GM12878 (cell line): ENCODE data around the gene PRKCD. TPM values are rescaled to one million over a fixed set of nuclear protein-coding genes. Genes with fewer than 3 reads are reported as not detected.
A peak's percentile ranks its signal among the peaks of the same experiment; 100 is the strongest.

ENCODE experiments used
- BACH1 ChIP-seq: fragments of 450-650 bp; IDR thresholded peaks from 2 replicates; pipeline ENCODE4 v1.6.1; 2017; ENCODE audit warnings: mild to moderate bottlenecking, borderline replicate concordance
- BHLHE40 ChIP-seq, 2 experiments: fragments of 450-650 bp in 1 of 2; IDR thresholded peaks; 2 replicates each; pipeline ENCODE4 v1.6.1; 2011 to 2017; ENCODE audit warnings: low read depth in 2 of 2, borderline replicate concordance in 1 of 2, improper control_type of control experiment in 1 of 2, low read length in 1 of 2, mild to moderate bottlenecking in 1 of 2
- CHD4 ChIP-seq: fragments of 200-600 bp; sonication (generic); IDR thresholded peaks from 2 replicates; pipeline ENCODE4 v1.6.1; 2016; ENCODE audit warnings: mild to moderate bottlenecking
- DPF2 ChIP-seq: fragments of 450-650 bp; IDR thresholded peaks from 2 replicates; pipeline ENCODE4 v1.6.1; 2017; ENCODE audit warnings: mild to moderate bottlenecking
- E4F1 ChIP-seq: fragments of 450-650 bp; IDR thresholded peaks from 2 replicates; pipeline ENCODE4 v1.6.1; 2018; ENCODE audit warnings: borderline replicate concordance, mild to moderate bottlenecking; ENCODE audit not compliant: partially characterized antibody
- EGR1 ChIP-seq, 2 experiments: IDR thresholded peaks; 1 replicate in 1 of 2; 2 replicates in 1 of 2; pipeline ENCODE4 v1.6.1; 2011 to 2012; ENCODE audit warnings: low read depth in 2 of 2, low read length in 2 of 2, borderline replicate concordance in 1 of 2, mild to moderate bottlenecking in 1 of 2, moderate library complexity in 1 of 2
- ELK1 ChIP-seq: IDR thresholded peaks from 2 replicates; pipeline ENCODE4 v1.6.1; 2012; ENCODE audit warnings: low read depth, low read length, improper control_type of control experiment
- EP300 ChIP-seq, 2 experiments: fragments of 150-350 bp in 1 of 2; IDR thresholded peaks; 2 replicates each; pipeline ENCODE4 v1.6.1; 2011 to 2012; ENCODE audit warnings: low read depth in 2 of 2, low read length in 2 of 2, borderline replicate concordance in 1 of 2, improper control_type of control experiment in 1 of 2, inconsistent platforms in 1 of 2; ENCODE audit not compliant: control insufficient read depth in 1 of 2
- EZH2 ChIP-seq: IDR thresholded peaks from 2 replicates; pipeline ENCODE4 v1.6.1; 2012; ENCODE audit warnings: low read depth, mild to moderate bottlenecking, control low read depth, inconsistent platforms, low read length, borderline replicate concordance; ENCODE audit not compliant: control insufficient read depth
- IRF3 ChIP-seq: fragments of 450-650 bp; IDR thresholded peaks from 2 replicates; pipeline ENCODE4 v1.6.1; 2014; ENCODE audit warnings: mild to moderate bottlenecking
- IRF4 ChIP-seq: IDR thresholded peaks from 2 replicates; pipeline ENCODE4 v1.6.1; 2011; ENCODE audit warnings: low read depth, low read length
- LARP7 ChIP-seq: fragments of 450-650 bp; IDR thresholded peaks from 2 replicates; pipeline ENCODE4 v1.6.1; 2017; ENCODE audit warnings: mild to moderate bottlenecking
- MYB ChIP-seq: fragments of 150-350 bp; IDR thresholded peaks from 2 replicates; pipeline ENCODE4 v1.6.1; 2014; ENCODE audit warnings: mild to moderate bottlenecking, low read depth, low read length, borderline replicate concordance
- NBN ChIP-seq: fragments of 450-650 bp; IDR thresholded peaks from 2 replicates; pipeline ENCODE4 v1.6.1; 2016
- NR2F1 ChIP-seq: fragments of 450-650 bp; conservative IDR thresholded peaks from 2 replicates; pipeline ENCODE4 v1.6.1; 2017; ENCODE audit warnings: mild to moderate bottlenecking
- RAD21 ChIP-seq: IDR thresholded peaks from 2 replicates; pipeline ENCODE4 v1.6.1; 2011; ENCODE audit warnings: mild to moderate bottlenecking, low read depth, low read length, moderate library complexity; ENCODE audit not compliant: insufficient read depth
- RAD51 ChIP-seq: fragments of 450-650 bp; IDR thresholded peaks from 2 replicates; pipeline ENCODE4 v1.6.1; 2016; ENCODE audit warnings: moderate library complexity, mild to moderate bottlenecking, inconsistent platforms
- SIX5 ChIP-seq: IDR thresholded peaks from 2 replicates; pipeline ENCODE4 v1.6.1; 2011; ENCODE audit warnings: mild to moderate bottlenecking, low read depth, low read length, moderate library complexity; ENCODE audit not compliant: severe bottlenecking
- SMARCA5 ChIP-seq: fragments of 450-650 bp; IDR thresholded peaks from 2 replicates; pipeline ENCODE4 v1.6.1; 2017; ENCODE audit warnings: mild to moderate bottlenecking
- YY1 ChIP-seq: IDR thresholded peaks from 2 replicates; pipeline ENCODE4 v1.6.1; 2011; ENCODE audit warnings: low read depth, mild to moderate bottlenecking, low read length
- ZNF24 ChIP-seq: fragments of 450-650 bp; IDR thresholded peaks from 2 replicates; pipeline ENCODE4 v1.6.1; 2017; ENCODE audit warnings: antibody characterized with exemption, mild to moderate bottlenecking
- ZNF592 ChIP-seq: fragments of 450-650 bp; IDR thresholded peaks from 2 replicates; pipeline ENCODE4 v1.6.1; 2017; ENCODE audit warnings: mild to moderate bottlenecking, moderate library complexity
- polyA plus RNA-seq, 11 experiments: library from polyadenylated mRNA; depleted of rRNA in 4 of 11; unstranded in 6 of 11; stranded (reverse) in 5 of 11; fragments of >200 nt; fragmentation: Nextera tagmentation in 4 of 11; fragmentation: Illumina TruSeq in 1 of 11; extraction: Ambion mirVana in 4 of 11; extraction: Trizol in 1 of 11; gene quantifications; 1 replicate in 1 of 11; 2 replicates in 10 of 11; pipeline versions ENCODE4 v1.2.1 to v1.2.3, GENCODE V29; 2011 to 2016; ENCODE audit warnings: inconsistent platforms in 2 of 11, missing spikeins in 2 of 11, low read depth in 1 of 11
- total RNA-seq, 4 experiments: library from RNA; depleted of rRNA in 3 of 4; stranded (reverse); fragments of >200 nt in 3 of 4; fragmentation: Illumina TruSeq in 1 of 4; extraction: Trizol in 1 of 4; gene quantifications; 2 replicates each; pipeline versions ENCODE4 v1.2.1 to v1.2.3, GENCODE V29; 2013 to 2021

Gene PRKCD
- total and polyA plus RNA-seq, 10 of the 15 experiments (the other 5 are each of a cell fraction or from before 2014, with no cell fraction given): 10.0 to 114 (median 42.4) TPM

GRCh38 chr3:53180305-53181023, 19.5 kb downstream of the PRKCD start (continued):
- 0 out of 2 replicates have a peak, but pooled peaks have one; percentile 48 for TF ChIP-seq SMARCA5
- TF ChIP-seq LARP7: peak; percentile 48; the same call in 1 of the 2 replicates
- TF ChIP-seq RAD51: no peak
- TF ChIP-seq CHD4: no peak
- TF ChIP-seq NBN: peak; percentile 87
- TF ChIP-seq EGR1 (IDR thresholded peaks at IDR 0.05; ENCODE audit: borderline replicate concordance in 1 of 2, low read depth in 2 of 2, low read length in 2 of 2): peak; percentile 7 to 82; a peak in 2 of 3 replicates
- peak; percentile 21; the same call in 1 of the 2 replicates for TF ChIP-seq BACH1
- TF ChIP-seq YY1: no peak; the same call in 1 of the 2 replicates
- peak; percentile 56 to 88; a peak in 2 of 4 replicates for TF ChIP-seq EP300 (IDR thresholded peaks at IDR 0.05; ENCODE audit: borderline replicate concordance in 1 of 2, control insufficient read depth in 1 of 2, low read depth in 2 of 2, low read length in 2 of 2)
- peak; percentile 83; the same call in 1 of the 2 replicates for TF ChIP-seq IRF4
- TF ChIP-seq E4F1: no peak
- peak; percentile 85; the same call in 1 of the 2 replicates for TF ChIP-seq DPF2
- no peak for TF ChIP-seq EZH2
- TF ChIP-seq SIX5: no peak
- no peak for TF ChIP-seq ZNF592
- TF ChIP-seq MYB: no peak
- TF ChIP-seq BHLHE40 (IDR thresholded peaks at IDR 0.05; ENCODE audit: borderline replicate concordance in 1 of 2, low read depth in 2 of 2, low read length in 1 of 2): peak; percentile 83 to 89
- no peak for TF ChIP-seq NR2F1
- no peak for TF ChIP-seq ZNF24
- TF ChIP-seq RAD21: no peak
- TF ChIP-seq ELK1: no peak
- no peak for TF ChIP-seq IRF3
